Bone marrow (tissue), 2 donors: Measurements from ENCODE around the gene CAMSAP1.

ENCODE experiments used
- DNase-seq, 2 donors: peaks; one replicate each; lab custom pipeline; 2025; lab: John Stamatoyannopoulos, UW

The CAMSAP1 gene

GRCh38 chr9:135814421-135815095 lies 92.8 kb downstream of the CAMSAP1 start:
- no peak for DNase-seq

DNA sequence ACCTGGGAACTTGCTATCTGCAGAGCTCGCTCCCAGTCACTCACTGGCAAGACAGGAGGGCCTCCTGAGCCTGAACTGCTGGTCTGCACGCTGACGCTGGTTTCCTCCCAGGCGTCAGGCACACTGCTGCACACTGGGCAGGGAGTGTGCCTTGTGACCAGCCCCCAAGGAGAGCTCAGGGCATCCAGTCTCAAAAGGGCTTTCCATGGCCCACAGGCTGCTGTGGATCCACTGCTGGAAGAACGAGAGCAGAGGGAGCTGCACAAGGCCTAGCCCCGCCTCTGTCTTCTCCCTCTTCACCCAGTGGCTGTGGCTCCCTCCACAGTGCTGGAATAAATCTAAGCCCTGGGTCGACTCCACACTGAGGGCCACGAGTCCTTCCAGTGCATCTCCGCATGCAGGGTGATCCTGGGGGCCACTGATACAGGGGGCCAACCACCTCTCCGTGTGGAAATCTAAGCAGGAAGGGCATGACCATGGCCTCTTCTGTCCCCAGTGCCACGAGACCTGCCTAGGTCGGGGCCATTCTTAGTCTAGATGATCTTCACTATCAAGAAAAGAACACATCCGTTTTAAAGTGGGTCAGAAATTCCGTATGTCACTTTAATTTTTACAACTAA lies 93.6 kb downstream of the CAMSAP1 start:
- DNase-seq: no peak

DNA sequence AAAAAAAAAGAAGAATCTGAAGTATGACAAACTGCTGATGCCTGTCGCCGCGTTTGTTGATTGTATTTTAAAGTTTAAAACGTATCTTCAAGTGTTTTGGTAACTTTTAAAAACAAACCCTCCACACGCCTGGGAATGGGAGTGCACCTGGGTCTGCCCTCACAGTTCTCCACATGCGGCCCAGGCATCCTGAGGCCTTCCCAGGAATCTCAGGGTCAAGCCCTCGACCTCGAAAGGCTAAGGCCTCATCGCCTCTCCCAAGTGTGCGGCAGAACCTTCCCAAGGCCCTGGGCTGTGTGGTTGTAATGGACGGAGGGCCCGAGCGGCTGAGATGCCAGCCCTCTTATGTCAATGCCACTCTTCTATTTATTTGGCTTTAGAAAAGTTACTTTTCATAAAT lies 94.4 kb downstream of the CAMSAP1 start:
- DNase-seq: no peak

GRCh38 chr9:135811801-135812200 lies 95.5 kb downstream of the CAMSAP1 start:
- DNase-seq: no peak

DNA sequence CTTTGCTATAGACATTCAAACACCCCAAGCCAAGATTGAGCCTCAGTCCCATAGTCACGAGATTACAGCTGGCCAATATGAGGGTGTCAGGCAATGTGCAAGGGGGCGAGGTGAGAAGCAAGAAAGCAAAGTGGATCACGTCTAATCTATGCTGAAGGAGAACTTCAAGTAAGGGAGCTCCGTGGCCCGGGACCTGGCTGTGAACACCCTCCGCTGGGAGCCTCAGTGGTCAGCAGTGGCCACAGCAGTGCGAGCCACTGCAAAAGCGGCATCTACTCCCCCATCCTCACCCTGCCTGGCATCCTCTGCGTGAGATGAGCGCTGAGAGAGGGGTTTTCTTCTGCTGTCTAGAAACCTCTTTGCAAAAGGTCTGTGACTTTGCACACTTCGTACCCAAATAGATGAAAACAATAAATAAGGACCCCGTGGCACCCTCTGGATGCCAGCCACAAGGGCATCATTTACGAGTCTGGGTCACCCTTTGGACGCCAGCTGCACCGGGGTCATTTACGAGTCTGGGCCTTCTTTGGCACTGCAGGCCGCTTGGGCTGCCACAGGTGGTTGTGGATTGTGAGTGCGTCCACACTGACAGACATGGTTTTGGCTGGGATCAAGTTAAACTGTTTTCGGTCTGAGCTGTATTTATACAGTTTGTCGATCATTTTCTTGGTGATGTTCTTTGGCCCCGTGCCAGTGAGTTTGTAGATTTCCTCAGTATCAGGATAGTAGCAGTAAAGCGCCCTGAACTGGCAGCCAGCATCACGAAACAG lies 96.4 kb downstream of the CAMSAP1 start:
- DNase-seq: no peak

- DNase-seq: no peak
Observed at GRCh38 chr9:135809166-135809565, 98.2 kb downstream of the CAMSAP1 start.

GRCh38 chr9:135805422-135806022 lies 101.8 kb downstream of the CAMSAP1 start:
- DNase-seq: no peak

- no peak for DNase-seq
Observed at GRCh38 chr9:135804581-135805421, 102.5 kb downstream of the CAMSAP1 start.

DNA sequence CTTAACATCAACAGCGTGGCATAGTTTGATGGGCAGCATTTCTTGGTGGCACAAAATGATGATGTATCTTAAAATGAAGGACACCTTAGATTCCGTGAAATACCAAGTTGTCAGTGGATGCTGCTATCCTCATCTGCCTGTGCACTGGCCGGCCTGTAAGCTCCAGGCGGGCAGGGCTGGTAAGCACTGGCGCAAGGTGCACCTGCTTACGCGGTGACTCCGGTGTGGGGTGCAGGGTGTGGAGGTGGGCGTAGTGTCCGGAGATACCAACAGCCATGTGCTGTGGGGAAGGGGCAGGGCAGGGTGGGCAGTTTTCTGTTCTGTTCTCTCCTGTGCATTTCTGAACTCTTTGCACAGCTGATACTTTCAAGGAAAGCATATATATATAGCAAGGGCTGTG lies 103.9 kb downstream of the CAMSAP1 start:
- no peak for DNase-seq

GRCh38 chr9:135802876-135803419 lies 104.4 kb downstream of the CAMSAP1 start:
- DNase-seq: no peak

DNA sequence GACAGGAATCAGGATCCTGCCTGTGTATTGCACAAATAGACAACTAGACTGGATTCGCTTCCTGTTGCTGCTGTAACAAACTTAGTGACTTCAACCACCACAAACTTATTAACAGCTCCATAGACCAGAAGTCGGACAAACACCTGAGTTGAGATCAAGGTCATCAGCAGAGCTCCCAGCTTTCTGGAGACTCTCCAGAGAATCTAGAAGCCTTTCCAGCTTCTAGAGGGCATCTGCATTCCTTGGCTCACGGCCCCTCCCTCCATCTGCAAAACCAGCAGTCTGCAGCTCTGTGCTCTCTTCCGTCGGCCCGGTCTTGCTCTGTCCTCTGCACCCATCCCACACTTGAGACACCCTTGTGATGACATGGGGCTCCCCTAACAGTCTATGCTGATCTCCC lies 106.3 kb downstream of the CAMSAP1 start:
- no peak for DNase-seq

- no peak for DNase-seq
Observed at GRCh38 chr9:135799261-135799660, 108.1 kb downstream of the CAMSAP1 start.

GRCh38 chr9:135798263-135798585 lies 109.1 kb downstream of the CAMSAP1 start:
- DNase-seq: no peak

- no peak for DNase-seq
Observed at GRCh38 chr9:135797507-135798262, 109.7 kb downstream of the CAMSAP1 start.

DNA sequence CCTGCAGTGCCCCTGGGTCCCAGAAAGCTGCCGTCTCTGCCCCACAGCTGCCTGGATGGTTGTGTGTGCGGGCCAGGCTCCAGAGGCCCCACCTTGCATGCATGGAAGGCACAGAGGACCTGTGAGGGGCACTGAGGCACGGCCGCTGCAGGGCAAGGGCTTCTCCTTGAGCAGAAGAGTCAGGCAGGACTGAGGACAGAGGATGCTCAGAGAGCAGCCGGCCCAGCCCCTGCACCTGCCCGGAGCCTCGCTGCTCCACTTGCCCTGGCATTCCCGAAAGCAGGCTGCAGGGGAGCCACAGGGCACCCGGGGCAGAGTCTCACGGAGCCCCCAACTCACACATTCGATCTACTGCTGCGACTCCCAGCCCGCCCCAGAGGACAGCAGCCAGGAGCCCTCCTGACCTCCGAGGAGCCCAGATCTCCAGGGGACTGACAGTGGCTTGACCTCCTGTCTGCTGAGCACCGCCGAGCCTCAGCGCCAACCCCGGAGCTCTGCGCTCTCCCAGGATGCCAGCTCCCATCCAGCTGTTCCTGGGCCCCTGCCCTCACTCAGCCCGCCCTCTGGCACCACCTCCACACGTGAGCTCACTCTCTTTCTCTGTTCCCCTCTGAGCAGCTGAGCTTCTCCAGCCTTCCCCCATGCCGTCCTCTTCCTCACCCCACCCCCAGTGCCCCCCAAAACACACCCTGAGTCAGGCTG lies 110.4 kb downstream of the CAMSAP1 start:
- DNase-seq: no peak

DNA sequence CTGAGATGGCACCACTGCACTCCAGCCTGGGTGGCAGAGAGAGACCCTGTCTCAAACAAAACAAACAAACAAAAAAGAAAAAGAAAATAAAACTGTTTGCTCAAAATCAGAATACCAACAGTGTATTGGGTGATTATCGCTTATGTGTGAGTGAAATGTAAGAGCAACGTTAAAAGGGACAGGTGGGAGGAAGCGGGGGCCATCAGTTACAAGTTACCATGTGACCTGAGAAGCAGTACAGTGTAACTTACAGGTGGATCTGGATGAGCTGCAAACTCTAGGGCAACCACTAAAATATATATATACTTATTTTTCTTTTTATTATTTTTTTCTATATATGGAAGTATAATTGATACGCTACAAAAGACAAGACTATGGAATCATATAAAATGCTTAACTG lies 112.0 kb downstream of the CAMSAP1 start:
- DNase-seq: no peak

DNA sequence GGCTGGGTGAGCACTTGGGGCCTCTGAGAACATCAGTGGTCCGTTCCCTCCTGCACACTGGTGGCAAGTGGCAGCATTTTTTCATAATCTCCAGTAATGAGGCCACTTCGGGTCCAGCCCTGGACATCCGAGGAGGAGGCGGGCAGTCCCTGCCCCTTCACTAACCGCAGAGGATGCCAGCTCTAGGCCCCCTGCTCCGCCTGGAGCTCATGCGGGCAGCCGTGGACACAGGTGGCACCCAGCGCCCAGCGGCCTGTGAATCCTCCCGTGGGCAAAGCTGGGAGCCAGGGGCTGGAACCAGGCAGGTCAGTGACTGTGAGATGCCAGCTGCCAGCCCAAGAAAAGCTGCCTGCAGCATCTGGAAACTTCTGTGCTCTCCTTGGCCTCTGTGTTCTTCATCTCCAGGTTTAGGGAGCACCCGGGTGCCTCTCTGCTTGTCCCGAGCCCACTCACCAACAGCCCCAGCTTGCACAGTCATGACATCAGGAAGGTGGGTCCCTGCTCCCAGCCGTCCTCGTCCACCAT lies 112.9 kb downstream of the CAMSAP1 start:
- no peak for DNase-seq

- no peak for DNase-seq
Observed at GRCh38 chr9:135794057-135794335, 113.3 kb downstream of the CAMSAP1 start.

DNA sequence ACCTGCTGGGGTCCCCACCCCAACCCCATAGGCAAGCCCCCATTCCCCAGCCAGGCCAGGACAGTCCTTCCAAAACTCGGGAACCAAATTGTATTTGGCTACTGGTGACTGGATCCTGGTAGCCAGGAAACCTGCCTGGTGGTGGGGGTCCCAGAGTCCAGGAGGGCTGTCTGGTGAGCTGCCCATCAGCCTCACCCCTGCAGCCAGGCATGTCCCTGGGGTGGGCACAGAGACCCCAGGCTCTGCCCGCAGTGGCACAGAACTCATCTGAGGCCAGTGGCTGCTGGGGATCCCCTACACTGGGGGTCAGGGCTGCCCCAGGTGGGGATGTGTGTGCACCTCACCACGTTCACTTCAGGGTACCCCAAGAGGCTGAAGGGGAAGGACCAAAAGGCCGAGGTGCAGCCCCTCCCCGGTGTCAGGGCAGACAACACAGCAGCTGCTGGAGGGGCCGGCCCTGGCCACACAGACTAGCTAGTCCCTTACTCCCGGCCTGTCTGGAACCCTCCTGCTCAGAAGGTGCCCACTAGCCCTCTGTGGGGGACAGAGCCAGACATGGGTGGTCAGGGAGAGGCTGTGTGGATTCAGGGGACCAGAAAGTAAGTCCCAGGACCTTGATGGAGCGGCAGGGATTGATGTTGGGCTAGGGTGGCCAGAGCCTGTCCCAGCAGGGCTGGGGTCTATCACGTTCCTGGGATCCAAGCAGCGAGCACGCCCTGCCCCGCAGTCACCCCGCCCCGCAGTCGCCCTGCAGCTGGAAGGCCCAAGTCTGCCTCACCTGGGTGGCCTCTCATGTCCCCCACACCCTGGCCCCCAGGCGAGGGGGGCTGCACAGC lies 113.9 kb downstream of the CAMSAP1 start:
- DNase-seq: no peak
